HG03280 (cell line): Measurements from ENCODE around the gene BCAS3.

ENCODE experiments used
- ATAC-seq: cut with Tn5 transposase; IDR thresholded peaks from one replicate; pipeline ENCODE4 v1.9.1; 2021; ENCODE audit warnings: mild to moderate bottlenecking, moderate library complexity; ENCODE audit not compliant: unreplicated experiment

The BCAS3 gene

DNA sequence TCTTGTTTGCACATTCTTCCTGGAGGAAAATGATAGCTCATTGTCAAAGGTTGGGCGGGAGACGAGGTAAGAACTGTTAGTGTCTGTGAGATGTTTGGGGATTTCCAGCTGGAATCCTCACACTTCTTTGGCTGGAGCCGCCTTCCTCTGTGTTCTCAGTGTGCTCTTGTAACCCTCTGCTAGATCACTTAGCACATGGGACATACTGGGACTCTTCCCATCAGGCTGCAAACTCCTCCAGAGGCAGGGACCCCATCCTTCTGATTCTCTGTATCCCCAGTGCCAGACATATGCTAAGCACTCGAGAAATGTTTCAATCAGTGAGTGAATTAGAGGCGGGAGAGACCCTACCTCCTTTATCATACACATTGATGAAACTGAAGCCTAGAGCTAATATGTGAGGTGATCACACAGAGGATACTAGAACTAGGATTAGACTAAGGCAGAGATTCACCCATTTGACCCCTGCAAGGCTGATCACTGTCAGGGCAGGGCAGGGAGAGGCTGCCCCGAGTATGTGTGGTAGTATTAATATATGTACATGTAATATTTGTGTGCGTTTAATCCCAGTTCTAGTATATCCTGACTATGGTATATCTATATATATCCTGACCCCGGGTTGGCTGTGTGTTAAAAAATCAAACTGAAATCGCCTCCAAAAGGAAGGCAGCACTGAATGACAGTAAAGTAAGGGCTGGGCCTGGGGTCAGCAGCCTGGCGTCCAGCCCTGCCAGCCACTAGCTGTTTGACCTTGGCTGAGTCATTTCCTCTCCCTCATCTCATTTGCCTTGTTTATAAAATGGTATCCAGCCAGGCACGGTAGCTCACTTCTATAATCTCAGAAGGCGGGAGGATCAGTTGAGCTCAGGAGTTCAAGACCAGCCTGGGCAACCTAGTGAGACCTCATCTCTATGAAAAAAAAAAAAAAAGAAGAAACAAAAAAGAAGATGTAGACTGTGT, 646.5 kb downstream of the BCAS3 start:
- no peak for ATAC-seq

DNA sequence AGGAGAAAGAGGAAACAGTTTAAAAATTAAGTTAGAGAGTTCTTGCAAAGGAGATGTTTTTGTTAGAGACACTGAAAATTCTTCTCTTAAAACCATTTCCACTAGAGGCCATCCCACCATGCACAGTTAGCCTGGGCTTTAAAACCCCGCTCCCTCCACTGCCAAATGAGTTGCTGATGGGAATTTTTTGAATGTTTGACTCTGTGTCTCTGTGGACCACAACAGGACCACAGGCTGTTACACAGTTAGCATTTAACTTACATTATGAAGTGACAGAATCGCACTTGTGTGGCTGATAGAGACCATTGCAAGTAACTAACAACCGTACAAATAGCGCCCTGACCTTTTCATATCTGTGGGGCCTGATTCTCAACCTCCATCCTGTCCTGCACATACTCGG, 647.3 kb downstream of the BCAS3 start:
- ATAC-seq = no peak

DNA sequence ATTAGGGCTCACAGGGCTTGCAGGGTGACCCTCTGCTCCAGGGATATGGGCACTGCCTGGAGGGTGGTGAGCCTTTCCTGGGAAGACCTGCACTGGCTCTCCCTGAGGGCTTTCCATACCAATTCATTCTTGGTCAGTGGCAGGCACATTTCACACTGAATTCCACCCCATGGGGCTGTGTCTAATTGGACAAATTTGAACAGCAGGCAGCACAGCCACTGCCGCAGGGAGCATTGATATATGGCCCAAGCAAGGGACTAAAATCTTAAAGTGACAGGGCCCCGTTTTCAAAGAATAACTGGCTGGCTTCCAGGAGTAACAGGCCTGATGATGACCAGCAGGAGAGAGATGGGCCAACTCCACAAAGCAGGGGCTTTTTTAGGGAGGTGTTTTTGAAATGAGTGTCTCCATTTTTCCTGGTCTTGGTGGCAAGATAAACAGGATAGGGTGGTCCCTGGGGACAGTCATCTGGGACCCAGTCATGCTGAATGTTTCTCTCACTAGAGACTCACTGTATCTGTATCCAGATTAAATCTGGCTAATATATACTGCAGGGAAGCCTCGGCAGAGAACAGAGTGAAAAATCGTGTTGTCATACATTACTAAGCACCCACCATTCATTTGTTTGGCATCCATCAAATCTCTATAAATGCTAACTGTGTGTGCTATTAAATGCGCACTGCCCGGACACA, 647.9 kb downstream of the BCAS3 start:
- ATAC-seq = no peak

DNA sequence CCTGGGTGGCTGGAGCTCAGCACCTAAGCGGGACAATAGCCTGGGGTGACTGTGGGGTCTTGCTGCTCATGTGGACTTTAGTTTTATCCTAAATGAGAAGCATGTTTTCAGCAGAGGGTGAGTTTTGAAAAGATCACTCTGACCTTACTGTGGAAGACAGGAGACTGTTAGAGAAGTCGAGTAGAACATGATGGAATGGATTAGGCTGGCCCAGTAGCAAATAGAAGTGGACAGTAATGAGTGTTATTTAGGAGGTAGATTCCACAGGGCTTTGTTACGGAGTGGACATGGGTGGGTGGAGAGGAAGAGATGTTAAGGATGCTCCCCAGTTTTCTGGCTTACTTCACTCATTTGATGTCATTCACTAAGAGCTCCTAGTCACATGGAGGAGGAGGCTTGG, 648.7 kb downstream of the BCAS3 start:
- ATAC-seq = no peak

DNA sequence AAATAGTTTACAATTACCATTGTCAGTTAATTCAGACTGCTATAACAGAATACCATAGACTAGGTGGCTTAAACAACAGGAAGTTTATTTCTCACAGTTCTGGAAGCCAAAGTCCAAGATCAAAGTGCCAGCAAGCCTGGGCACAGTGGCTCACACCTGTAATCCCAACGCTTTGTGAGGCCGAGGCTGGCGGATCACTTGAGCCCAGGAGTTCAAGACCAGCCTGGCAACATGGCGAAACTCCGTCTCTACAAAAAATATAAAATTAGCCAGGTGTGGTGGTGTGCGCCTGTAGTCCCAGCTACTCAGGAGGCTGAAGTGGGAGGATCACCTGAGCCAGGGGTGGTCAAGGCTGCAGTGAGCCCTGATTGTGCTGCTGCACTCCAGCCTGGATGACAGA, 650.7 kb downstream of the BCAS3 start:
- ATAC-seq = no peak

DNA sequence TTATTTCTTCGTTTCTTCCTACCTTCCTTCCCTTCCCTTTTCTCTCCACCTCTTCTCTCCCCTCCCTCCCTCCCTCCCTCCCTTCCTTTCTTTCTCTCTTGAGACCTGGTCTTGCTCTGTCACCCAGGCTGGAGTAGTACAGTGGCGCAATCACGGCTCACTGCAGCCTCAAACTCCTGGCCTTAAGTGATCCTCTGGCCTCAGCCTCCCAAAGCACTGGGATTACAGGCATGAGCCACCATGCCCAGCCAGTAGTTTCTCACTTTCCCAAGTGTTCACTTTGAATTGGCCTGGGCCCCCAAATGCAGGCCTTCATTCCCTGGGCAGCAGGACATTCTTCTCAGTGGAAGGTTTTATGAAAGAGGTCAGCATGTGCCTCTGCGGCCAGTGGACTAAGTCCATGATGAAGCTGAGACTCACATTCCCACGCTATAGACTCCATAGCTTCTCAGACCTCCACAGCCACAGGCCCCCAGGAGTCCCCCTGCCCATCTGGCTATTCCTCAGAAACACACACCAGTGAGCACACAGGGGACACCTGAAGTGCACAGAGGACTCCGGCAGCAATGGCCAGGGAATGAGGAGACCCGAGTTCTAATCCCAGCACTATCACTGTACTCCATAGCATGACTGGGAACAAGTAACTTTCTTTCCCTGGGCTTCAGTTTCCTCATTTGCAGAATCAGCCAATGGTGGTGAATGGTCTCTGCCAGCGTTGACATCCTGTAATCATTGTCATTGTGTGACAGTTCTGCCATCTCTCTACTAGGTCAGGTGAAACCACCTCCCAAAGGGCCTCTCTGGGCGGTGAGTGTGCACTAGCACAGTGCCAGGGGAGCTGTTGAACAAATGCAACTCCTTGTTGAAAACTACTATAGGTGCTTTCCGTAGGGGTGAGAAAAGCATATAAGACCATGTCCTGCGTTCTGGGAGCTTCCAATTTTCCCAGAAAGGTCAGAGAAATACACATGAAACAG, 652.8 kb downstream of the BCAS3 start:
- no peak for ATAC-seq

DNA sequence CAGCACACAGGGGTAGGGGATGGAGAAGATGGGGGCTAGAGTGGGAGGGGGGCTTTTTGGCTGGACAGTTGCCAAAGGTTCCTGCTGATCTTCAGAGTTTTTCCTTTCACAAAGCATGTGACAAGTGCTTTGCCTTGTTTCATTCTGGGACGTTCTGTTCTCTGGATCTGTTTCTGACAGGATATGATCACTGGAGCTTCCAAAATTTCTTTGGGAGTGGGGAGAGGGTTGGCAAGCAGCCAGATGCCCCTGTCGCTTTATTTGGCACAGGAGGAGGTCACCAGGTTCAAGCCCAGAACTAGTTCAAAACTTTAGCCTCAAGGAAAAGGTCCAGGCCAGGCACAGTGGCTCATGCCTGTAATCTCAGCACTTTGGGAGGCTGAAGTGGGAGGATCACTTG, 653.5 kb downstream of the BCAS3 start:
- no peak for ATAC-seq

DNA sequence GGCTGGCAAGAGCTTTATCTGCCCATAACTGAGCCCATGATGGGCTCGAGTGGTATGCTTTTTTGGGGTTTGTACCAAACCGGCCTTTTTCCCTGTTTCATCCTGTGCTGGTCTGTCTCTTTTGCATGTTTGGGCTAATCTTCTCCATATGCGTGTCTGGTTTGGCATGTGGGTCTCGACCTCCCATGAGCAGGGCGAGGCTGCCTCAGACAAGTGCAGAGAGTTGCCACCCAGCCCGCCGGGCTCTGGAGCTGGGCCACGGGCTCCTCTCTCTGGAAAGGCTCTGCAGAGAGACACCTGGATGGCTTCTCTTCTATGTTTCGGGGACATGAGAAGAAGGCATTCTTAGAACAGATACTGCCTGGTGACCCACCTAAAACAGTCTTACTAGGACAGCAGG, 654.2 kb downstream of the BCAS3 start:
- ATAC-seq = no peak

DNA sequence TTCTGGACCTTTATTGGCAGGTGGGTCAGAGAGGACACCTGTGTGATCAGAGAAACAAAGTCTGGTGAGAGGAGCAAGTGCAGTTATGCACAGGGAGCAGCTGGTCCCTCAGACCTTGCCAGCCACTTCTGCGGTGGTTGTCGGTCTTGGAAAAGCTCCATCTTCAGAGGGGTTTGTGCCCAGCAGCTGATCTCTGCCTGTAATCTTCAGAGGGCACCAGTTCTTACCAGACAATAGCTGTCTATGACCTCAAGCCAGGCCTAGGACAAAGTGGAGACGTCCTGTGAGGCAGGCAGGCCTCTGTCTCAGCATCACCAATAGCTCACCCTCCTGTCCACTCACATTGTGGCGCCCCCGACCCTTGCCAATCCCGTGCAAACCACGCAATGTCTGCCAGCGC, 655.5 kb downstream of the BCAS3 start:
- ATAC-seq = no peak

DNA sequence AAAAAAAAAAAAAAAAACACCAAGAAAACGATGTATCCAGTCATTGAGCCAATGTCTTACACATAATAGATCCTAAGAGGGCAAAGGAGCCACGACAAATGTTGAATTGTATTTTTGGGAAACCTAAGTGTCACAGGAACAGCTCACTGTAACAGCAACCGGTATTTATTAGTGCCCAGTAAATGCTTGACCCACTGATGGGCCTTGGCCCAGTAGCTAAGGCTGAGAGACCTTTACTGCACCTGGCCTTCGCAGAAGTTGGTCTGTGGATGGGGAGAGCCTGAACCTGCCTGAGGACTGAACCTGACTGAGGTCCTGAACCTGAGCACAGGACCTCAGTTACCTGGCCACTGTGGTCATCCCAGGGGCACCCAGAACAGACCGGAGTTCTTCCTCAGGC, 657.0 kb downstream of the BCAS3 start:
- no peak for ATAC-seq

DNA sequence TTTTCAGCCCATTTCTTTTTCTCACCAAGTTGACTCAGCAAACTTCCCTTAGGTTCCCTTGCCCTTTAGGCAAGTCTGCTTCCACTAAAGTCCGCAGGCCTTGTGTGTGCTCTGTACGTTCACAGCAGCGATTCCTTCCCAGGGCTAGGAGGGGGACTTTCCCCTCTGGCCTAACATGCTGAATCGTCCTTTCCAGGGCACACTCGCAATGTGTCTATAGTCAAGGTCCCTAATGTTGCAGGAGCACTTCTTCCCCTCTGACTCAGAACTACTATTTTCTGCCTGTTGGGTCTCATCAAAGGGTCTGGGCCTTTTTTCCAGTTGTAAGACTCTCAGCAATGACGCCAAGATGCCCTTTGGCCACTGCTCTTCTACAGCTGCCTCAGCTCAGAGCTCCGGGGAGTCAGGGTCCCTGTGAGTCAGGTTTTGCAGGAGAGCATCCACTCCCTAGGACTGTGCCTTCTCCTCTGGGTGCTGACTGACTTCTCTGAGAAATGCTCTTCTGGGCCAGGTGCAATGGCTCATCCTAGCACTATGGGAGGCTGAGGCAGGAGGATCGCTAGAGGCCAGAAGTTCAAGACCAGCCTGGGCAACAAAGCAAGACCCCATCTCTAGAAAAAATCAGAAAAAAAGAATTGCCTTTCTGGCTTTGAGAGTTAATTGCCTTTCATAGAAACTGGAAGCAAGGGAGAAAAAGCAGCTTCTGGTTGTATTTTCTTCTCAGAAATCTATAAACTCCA, 657.6 kb downstream of the BCAS3 start:
- no peak for ATAC-seq

DNA sequence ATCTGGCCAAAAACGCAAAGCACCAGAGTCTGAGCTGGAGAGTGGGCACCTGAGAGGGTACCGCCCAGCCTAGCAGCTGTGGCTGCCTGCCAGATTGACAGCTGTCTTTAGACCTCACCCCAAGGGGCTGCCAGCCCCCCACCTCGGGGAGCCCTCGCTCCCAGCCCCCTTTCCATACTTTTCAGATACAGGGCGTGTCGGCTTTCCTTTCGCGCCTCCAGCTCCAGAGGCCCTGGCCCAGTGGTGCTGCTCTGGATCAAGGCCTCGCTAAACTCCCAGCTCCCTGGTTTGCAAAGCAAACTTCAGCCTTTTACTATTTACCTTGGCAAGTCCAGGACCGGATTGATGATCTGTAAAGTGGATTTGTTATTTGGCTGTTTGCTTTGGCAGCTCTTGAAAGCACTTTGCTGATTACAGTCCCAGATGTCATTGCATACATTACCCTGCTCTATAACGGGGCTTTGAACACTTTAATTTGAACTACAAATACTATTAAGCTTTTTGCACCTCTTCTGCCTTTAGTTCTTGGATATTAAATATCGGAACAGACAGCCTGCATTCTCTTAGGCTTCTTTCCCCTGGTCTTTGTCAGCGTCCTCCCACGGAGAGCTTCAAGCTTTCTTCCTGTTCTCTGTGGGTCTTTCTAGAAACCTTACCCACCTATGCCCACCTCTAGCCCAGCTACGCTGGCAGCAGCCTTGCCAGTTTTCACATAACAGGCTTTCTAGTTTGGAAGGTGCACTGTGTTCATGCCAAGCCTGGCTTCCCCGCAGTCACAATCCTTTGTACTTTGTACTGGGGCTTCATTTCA, 658.4 kb downstream of the BCAS3 start:
- ATAC-seq = no peak

DNA sequence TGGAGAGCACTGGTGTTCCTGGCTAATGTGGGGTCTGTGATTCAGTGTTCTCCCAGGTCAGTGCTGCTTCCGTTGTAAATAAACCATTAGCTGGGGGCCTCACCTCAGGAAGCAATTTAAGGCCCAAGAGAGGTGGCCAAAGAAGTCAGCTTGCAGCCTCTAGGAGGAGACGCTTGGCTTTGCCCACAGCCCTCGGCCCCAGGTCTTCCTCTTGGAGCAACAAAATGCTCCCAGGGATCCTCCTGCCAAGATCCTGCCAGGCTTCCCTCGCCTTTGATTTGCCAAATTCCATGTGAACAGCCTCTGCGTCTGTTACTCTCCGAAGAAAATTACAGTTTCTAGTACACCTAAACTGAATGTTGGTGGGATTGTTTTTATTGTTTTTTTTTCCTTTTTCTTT, 659.6 kb downstream of the BCAS3 start:
- no peak for ATAC-seq

DNA sequence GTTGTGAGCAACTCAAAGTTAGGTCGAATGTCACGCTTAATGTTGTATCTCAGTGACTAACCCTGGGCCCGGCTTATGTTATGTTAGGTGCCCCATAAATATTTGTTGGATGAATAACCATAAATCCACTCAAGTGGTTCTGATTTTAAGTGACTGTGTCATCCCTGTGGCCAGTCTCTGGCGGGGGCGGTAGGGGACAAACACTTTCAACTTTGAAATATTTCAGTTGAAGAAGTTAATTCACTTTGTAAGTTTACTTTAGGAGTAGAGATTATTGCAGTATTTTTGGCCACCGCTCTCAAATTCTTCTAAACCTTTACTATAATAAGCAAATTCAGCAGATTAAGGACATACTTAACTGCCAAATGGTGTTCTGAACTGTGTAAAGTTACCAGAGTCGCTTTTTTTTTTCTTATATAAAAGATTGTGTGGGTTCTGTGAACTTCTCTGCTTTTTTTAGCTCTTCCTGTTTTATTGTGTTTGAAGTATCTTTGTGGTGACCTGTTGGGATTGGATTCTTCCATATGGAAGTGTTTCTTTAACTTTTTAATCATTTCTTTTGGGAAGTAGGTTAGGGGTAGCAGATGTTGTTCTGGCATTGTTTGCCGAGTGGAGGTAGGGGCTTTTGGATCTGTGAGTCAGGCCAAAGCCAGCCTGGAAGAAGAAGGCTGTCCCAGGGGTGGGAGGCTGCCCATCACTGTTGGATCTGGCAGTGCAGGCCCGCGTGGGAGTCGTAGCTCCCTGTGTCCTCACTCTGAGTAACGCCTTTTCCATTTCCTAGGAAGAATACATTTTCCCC, 660.5 kb downstream of the BCAS3 start:
- ATAC-seq = no peak

DNA sequence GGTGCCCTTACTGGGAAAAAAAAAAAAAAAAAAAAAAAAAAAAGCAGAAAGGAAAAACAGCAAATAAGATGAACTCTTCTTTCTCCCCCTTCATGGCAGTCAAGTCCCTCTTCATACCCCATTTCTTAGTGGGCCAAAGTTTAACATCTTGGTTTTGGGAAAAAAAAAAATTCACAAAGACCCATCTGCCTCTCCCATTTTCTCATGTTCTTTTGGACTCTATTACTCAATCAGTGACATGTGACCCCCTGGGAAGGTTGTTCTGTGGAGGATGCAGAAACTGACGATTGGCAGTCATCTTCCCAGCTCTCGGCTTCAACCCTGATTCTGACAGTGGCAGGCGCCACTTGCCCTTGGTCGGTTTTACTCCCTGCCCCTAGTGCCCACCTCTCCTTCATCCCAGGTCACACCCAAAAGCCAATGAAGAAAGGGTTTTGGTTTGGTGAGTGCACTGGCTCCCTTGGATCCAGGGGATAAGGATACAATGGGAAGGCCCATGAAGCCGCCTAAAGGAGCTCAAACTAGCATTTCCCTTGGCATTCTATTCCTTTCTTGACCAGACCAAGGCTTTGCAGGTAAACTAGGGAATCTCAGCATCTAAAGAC, 661.3 kb downstream of the BCAS3 start:
- no peak for ATAC-seq

DNA sequence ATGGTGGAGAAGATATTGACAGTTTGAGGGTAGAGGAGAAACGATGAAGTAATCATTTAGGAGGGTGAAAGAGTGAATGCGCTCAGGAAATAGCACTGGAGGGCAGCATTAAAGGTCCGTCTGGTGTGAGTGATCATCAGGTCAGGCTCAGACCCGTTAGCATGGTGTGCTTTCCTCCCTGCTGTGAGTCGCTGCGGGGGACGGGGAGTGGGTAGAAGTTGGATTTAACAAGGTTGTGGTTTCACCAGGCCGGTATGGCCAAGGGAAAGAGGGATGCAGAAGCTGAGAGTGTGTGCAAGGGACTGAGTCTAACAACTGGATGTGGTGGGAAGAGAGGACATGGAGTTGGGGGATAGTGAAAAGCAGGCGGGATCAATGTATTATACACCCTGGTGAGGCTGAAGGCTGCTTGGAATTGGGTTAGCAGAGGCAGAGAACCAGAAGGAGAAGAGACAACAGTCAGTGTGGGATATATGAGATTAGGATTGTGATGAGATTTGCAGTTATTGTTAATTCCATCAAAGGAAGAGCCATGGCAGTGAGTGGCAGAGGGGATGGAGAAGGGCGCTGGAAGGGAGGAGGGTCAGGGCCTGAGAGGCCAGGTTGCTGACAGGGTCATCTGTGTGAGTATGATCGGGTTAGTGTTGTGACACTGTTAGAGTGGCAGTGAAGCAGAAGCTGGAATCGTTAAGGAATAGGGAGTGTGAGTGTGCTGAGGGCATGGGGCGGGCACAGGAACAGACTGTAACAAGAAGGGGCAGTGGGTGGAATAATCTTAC, 663.0 kb downstream of the BCAS3 start:
- no peak for ATAC-seq

DNA sequence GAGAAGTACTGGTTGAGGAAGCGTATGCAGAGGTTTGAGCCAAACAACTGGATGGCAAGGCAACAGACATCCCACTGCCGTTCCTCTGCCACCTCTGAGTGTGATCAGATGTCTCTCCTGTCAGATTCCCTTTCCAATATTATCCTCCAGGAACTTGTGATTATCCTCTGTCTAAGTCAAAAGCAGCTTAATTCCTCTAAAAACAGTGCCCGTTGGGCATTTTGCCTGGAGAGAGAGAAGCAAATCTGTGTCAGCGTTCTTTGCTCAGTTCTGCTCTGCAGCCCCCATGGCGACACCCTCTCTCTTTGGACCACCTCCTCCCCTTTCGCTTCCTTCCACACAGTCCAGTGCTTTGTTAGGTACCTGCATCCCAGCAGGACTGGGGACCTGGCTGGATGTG, 665.9 kb downstream of the BCAS3 start:
- ATAC-seq = no peak

DNA sequence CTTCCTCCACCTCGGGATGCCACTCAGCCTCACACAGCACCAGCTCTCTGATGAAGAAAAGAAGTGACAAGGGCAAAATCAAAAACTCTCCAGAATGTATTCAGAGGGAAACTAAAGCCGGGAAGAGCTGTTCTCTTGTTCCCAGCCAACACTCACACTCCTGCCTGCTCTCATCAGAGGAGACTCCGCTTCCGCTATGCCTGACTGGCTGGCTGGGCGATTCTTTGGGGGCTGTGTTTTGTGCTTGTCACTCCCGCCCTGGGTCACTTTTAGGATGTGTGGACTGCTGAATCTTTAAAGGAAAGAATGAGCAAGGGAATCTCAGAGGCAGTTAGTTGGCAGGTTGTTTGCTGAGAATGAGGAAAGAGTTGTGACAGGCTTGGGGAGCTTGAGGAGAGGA, 667.4 kb downstream of the BCAS3 start:
- ATAC-seq = no peak
